Measurements from ENCODE around the gene ROBO2.

Gene ROBO2

DNA sequence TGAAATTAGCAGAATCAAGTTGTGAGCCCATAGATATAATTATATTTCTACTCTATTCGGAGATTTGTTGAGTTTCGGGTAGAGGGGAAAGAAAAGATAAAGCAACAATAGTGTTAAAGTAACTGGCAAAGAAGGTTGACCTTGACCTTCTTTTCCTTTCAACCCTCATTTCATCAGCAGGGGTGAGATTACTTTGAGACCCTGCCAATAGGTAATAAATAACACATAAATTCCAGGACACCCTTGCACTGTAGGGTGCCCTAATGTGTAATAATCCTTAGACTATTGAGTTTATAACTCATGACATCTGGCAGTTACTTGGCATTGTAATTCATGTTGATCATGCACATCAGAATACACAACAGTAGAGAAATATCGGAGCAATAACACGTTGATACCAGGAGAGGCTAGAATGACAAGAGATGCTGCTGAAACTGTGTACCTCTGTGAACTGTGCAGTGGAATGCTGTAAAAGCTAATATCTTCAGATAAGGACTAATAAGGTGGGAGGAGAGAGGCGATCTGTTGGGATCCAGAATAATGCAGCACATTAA, 426.7 kb downstream of the ROBO2 start:
- Histone ChIP-seq H3K27me3 (ENCODE audit: insufficient read depth, low read length) (no peaks in the 10 kb centered on the region), H3K79me2 (ENCODE audit: control insufficient read depth, insufficient read depth, low read length, unreplicated experiment) (no peaks in the 10 kb centered on the region), H2AFZ (ENCODE audit: low read length, unreplicated experiment) (no peak overlapping the region), H3K4me1 (ENCODE audit: control insufficient read depth, insufficient read depth, low read length, unreplicated experiment) (no peaks in the 10 kb centered on the region), H3K36me3 (ENCODE audit: insufficient read depth, low read length) (no peaks in the 10 kb centered on the region), H3K27ac (ENCODE audit: low read depth, low read length) (no peak overlapping the region), H3K4me3 (ENCODE audit: low read depth, low read length) (no peak overlapping the region)

GRCh38 chr3:77467702-77468625, 428.1 kb downstream of the ROBO2 start:
- Histone ChIP-seq H3K4me1 (ENCODE audit: control insufficient read depth, insufficient read depth, low read length, unreplicated experiment) (no peaks in the 10 kb centered on the region), H3K4me3 (ENCODE audit: low read depth, low read length) (no peak overlapping the region), H3K27me3 (ENCODE audit: insufficient read depth, low read length) (no peaks in the 10 kb centered on the region), H2AFZ (ENCODE audit: low read length, unreplicated experiment) (no peak overlapping the region), H3K36me3 (ENCODE audit: insufficient read depth, low read length) (no peaks in the 10 kb centered on the region), H3K27ac (ENCODE audit: low read depth, low read length) (no peak overlapping the region), H3K79me2 (ENCODE audit: control insufficient read depth, insufficient read depth, low read length, unreplicated experiment) (no peaks in the 10 kb centered on the region)

GRCh38 chr3:77468626-77469020, 428.7 kb downstream of the ROBO2 start:
- no peaks in the 10 kb centered on the region for H3K4me1 ChIP-seq (ENCODE audit: control insufficient read depth, insufficient read depth, low read length, unreplicated experiment)
- no peak overlapping the region for H3K27ac ChIP-seq (ENCODE audit: low read depth, low read length)
- H3K27me3 ChIP-seq (ENCODE audit: insufficient read depth, low read length) = no peaks in the 10 kb centered on the region
- H3K4me3 ChIP-seq (ENCODE audit: low read depth, low read length) = no peak overlapping the region
- no peak overlapping the region for H2AFZ ChIP-seq (ENCODE audit: low read length, unreplicated experiment)
- no peaks in the 10 kb centered on the region for H3K36me3 ChIP-seq (ENCODE audit: insufficient read depth, low read length)
- H3K79me2 ChIP-seq (ENCODE audit: control insufficient read depth, insufficient read depth, low read length, unreplicated experiment) = no peaks in the 10 kb centered on the region

DNA sequence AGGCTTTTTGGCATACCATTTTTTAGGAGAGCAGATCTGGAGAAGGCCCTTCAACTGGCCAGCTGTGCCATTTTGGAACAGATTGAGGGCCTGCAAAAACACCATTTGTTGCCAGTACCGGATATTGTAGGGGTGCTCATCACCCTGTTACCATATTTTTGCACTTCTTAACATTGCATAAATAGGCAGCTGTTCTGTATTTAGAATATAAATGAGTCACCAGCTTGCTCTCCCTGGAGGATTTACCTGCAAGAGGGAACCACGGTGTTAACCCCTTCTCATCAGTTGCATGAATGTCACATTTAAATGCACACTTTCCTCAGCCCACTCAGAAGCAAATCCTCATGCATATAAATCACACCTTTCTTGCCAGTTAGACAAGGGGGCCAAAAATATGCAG, 435.6 kb downstream of the ROBO2 start:
- Histone ChIP-seq H2AFZ (ENCODE audit: low read length, unreplicated experiment) (no peak overlapping the region), H3K27me3 (ENCODE audit: insufficient read depth, low read length) (no peaks in the 10 kb centered on the region), H3K4me3 (ENCODE audit: low read depth, low read length) (no peak overlapping the region), H3K27ac (ENCODE audit: low read depth, low read length) (no peak overlapping the region), H3K79me2 (ENCODE audit: control insufficient read depth, insufficient read depth, low read length, unreplicated experiment) (no peaks in the 10 kb centered on the region), H3K36me3 (ENCODE audit: insufficient read depth, low read length) (no peaks in the 10 kb centered on the region), H3K4me1 (ENCODE audit: control insufficient read depth, insufficient read depth, low read length, unreplicated experiment) (no peaks in the 10 kb centered on the region)

DNA sequence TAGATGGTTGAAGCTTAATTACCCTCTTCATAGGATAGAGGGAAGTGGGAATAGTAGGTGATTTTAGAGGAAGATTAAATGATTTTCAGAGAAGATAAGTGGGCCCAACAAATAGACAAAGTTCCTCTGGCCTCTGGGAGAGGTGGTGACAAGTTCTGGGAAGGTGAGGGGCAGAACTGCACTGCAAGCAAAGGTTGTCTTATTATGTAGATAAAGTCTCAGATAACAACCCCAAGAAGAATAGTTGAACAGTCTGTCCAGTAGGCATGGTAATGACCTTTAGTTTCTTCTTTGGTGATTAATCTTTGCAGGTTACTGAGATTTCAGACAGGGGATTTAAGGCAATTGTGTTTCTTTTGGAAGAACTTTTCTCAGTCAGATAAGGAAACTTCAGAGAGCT, 439.1 kb downstream of the ROBO2 start:
- no peaks in the 10 kb centered on the region for H3K79me2 ChIP-seq (ENCODE audit: control insufficient read depth, insufficient read depth, low read length, unreplicated experiment)
- H3K36me3 ChIP-seq (ENCODE audit: insufficient read depth, low read length) = no peaks in the 10 kb centered on the region
- no peaks in the 10 kb centered on the region for H3K4me1 ChIP-seq (ENCODE audit: control insufficient read depth, insufficient read depth, low read length, unreplicated experiment)
- H3K27me3 ChIP-seq (ENCODE audit: insufficient read depth, low read length) = no peaks in the 10 kb centered on the region
- no peak overlapping the region for H3K4me3 ChIP-seq (ENCODE audit: low read depth, low read length)
- H2AFZ ChIP-seq (ENCODE audit: low read length, unreplicated experiment) = no peak overlapping the region
- H3K27ac ChIP-seq (ENCODE audit: low read depth, low read length) = no peak overlapping the region

DNA sequence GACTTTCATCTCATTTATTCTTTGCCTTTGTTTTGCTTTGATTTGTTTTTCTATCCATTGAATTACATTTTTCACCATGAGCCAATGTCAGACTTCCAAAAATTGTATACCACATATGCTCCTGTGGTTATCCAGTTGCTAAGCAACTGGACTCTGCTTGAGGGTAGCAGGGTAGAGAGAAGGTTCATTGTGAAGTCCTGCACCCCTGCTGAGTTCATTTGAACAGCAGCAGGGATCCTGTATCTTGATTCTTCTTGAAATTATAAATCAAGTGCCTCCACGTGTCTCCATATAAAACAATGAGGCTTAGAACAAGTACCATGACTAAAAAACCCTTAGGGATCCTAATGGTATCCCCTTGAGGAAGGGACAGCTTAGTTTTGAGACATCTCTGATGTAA, 449.3 kb downstream of the ROBO2 start:
- H3K36me3 ChIP-seq (ENCODE audit: insufficient read depth, low read length) = no peaks in the 10 kb centered on the region
- no peak overlapping the region for H3K27ac ChIP-seq (ENCODE audit: low read depth, low read length)
- H3K27me3 ChIP-seq (ENCODE audit: insufficient read depth, low read length) = no peaks in the 10 kb centered on the region
- no peak overlapping the region for H3K4me3 ChIP-seq (ENCODE audit: low read depth, low read length)
- H2AFZ ChIP-seq (ENCODE audit: low read length, unreplicated experiment) = no peak overlapping the region
- no peaks in the 10 kb centered on the region for H3K79me2 ChIP-seq (ENCODE audit: control insufficient read depth, insufficient read depth, low read length, unreplicated experiment)
- no peaks in the 10 kb centered on the region for H3K4me1 ChIP-seq (ENCODE audit: control insufficient read depth, insufficient read depth, low read length, unreplicated experiment)

DNA sequence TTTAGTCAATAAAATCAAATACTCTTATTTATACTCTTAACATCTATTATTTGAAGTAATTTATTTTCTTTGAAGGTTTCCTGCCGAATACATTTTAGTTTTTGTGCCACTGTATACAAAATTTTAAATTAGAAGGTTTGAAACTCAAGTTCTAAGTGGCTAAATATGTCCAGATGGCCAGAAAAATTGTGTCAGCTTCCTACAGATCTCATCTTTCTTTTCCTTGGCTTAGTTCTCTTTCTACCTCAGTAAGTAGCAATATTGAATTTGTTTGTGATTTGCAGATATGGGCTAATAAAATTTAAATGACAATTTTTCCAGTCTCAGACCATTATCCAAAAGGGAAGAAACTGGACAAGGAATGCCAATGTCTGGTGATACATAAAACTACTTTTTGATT, 452.1 kb downstream of the ROBO2 start:
- H3K4me1 ChIP-seq (ENCODE audit: control insufficient read depth, insufficient read depth, low read length, unreplicated experiment) = no peaks in the 10 kb centered on the region
- no peaks in the 10 kb centered on the region for H3K27me3 ChIP-seq (ENCODE audit: insufficient read depth, low read length)
- no peak overlapping the region for H3K27ac ChIP-seq (ENCODE audit: low read depth, low read length)
- no peaks in the 10 kb centered on the region for H3K36me3 ChIP-seq (ENCODE audit: insufficient read depth, low read length)
- no peak overlapping the region for H2AFZ ChIP-seq (ENCODE audit: low read length, unreplicated experiment)
- H3K79me2 ChIP-seq (ENCODE audit: control insufficient read depth, insufficient read depth, low read length, unreplicated experiment) = no peaks in the 10 kb centered on the region
- H3K4me3 ChIP-seq (ENCODE audit: low read depth, low read length) = no peak overlapping the region

DNA sequence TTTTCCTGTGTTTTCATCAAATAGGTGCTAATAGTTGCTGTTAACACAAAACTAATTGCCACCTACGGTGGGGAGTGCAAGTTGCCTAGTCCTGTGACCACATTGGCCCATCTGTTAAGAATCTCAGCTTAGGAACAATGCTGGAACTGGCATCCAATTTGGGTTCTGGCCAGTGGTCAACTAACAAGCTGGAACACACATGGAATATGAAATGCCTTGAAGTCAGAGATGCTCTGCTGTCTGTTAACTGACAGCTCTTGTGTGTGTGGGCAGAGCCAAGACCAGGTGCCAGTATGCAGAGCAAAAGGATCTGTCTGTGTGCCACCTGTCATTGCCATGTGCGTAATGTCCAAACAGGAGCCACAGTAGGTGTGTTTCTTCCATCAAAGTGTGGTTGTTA, 460.8 kb downstream of the ROBO2 start:
- no peak overlapping the region for H3K27ac ChIP-seq (ENCODE audit: low read depth, low read length)
- H3K4me1 ChIP-seq (ENCODE audit: control insufficient read depth, insufficient read depth, low read length, unreplicated experiment) = no peaks in the 10 kb centered on the region
- no peak overlapping the region for H3K4me3 ChIP-seq (ENCODE audit: low read depth, low read length)
- no peaks in the 10 kb centered on the region for H3K79me2 ChIP-seq (ENCODE audit: control insufficient read depth, insufficient read depth, low read length, unreplicated experiment)
- H3K36me3 ChIP-seq (ENCODE audit: insufficient read depth, low read length) = no peaks in the 10 kb centered on the region
- no peaks in the 10 kb centered on the region for H3K27me3 ChIP-seq (ENCODE audit: insufficient read depth, low read length)
- no peak overlapping the region for H2AFZ ChIP-seq (ENCODE audit: low read length, unreplicated experiment)

DNA sequence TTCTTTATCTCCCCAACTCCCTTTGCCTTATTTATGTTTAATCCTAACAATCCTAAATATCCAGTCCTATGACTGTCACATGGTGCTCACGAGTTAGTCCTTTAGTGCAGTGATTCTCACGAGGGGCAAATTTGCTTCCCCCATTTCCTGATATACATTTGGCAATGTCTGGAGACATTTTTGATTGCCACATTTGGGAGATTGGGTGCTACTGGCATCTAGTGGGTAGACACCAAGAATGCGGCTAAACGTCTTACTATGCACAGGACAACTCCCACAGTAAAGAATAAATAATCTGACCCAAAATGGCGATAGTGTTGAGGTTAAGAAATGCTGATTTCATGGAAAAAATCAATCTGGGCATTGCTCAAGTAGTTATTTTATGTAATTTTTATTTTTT, 466.5 kb downstream of the ROBO2 start:
- no peak overlapping the region for H2AFZ ChIP-seq (ENCODE audit: low read length, unreplicated experiment)

GRCh38 chr3:77513542-77513941, 473.6 kb downstream of the ROBO2 start:
- Histone ChIP-seq H2AFZ (ENCODE audit: low read length, unreplicated experiment) (no peak overlapping the region), H3K4me1 (ENCODE audit: control insufficient read depth, insufficient read depth, low read length, unreplicated experiment) (no peaks in the 10 kb centered on the region), H3K27ac (ENCODE audit: low read depth, low read length) (no peak overlapping the region), H3K4me3 (ENCODE audit: low read depth, low read length) (no peak overlapping the region), H3K79me2 (ENCODE audit: control insufficient read depth, insufficient read depth, low read length, unreplicated experiment) (no peaks in the 10 kb centered on the region), H3K36me3 (ENCODE audit: insufficient read depth, low read length) (no peaks in the 10 kb centered on the region), H3K27me3 (ENCODE audit: insufficient read depth, low read length) (no peaks in the 10 kb centered on the region)

More for the DNA sequence above, 466.5 kb downstream of the ROBO2 start:
- Histone ChIP-seq H3K27me3 (ENCODE audit: insufficient read depth, low read length) (no peaks in the 10 kb centered on the region), H3K4me1 (ENCODE audit: control insufficient read depth, insufficient read depth, low read length, unreplicated experiment) (no peaks in the 10 kb centered on the region), H3K27ac (ENCODE audit: low read depth, low read length) (no peak overlapping the region), H3K79me2 (ENCODE audit: control insufficient read depth, insufficient read depth, low read length, unreplicated experiment) (no peaks in the 10 kb centered on the region), H3K36me3 (ENCODE audit: insufficient read depth, low read length) (no peaks in the 10 kb centered on the region), H3K4me3 (ENCODE audit: low read depth, low read length) (no peak overlapping the region)

GRCh38 chr3:77514766-77515165, 474.9 kb downstream of the ROBO2 start:
- Histone ChIP-seq H3K27ac (ENCODE audit: low read depth, low read length) (no peak overlapping the region), H3K79me2 (ENCODE audit: control insufficient read depth, insufficient read depth, low read length, unreplicated experiment) (no peaks in the 10 kb centered on the region), H3K36me3 (ENCODE audit: insufficient read depth, low read length) (no peaks in the 10 kb centered on the region), H3K4me3 (ENCODE audit: low read depth, low read length) (no peak overlapping the region), H3K4me1 (ENCODE audit: control insufficient read depth, insufficient read depth, low read length, unreplicated experiment) (no peaks in the 10 kb centered on the region), H2AFZ (ENCODE audit: low read length, unreplicated experiment) (no peak overlapping the region), H3K27me3 (ENCODE audit: insufficient read depth, low read length) (no peaks in the 10 kb centered on the region)

Data from ACC112 (cell line).